ENCODE measurements around the gene SLCO4A1.

SLCO4A1 gene

GRCh38 chr20:62618611-62619529 lies 23.4 kb upstream of the SLCO4A1 start:
- no peak for TF ChIP-seq CTCF (conservative IDR thresholded peaks at IDR 0.05; ENCODE audit: low read depth, low read length)
- DNase-seq (ENCODE audit: low read depth): no peak
- no peak overlapping the region for H3K4me3 ChIP-seq (ENCODE audit: low read depth, low read length)

- H3K4me3 ChIP-seq (ENCODE audit: low read depth, low read length): no peak overlapping the region
- DNase-seq (ENCODE audit: low read depth): no peak
- TF ChIP-seq CTCF (conservative IDR thresholded peaks at IDR 0.05; ENCODE audit: low read depth, low read length): no peak
These were observed 21.7 kb upstream of the SLCO4A1 start for GRCh38 chr20:62620625-62621024.

- no peak for TF ChIP-seq CTCF (conservative IDR thresholded peaks at IDR 0.05; ENCODE audit: low read depth, low read length)
- H3K4me3 ChIP-seq (ENCODE audit: low read depth, low read length): no peak overlapping the region
- DNase-seq (ENCODE audit: low read depth): no peak
These were observed 20.8 kb upstream of the SLCO4A1 start for GRCh38 chr20:62621251-62622110.

GRCh38 chr20:62622178-62622876 lies 20.0 kb upstream of the SLCO4A1 start:
- DNase-seq (ENCODE audit: low read depth): no peak
- no peak for TF ChIP-seq CTCF (conservative IDR thresholded peaks at IDR 0.05; ENCODE audit: low read depth, low read length)
- no peak overlapping the region for H3K4me3 ChIP-seq (ENCODE audit: low read depth, low read length)

GRCh38 chr20:62622877-62623487 lies 19.3 kb upstream of the SLCO4A1 start:
- no peak for DNase-seq (ENCODE audit: low read depth)
- TF ChIP-seq CTCF (conservative IDR thresholded peaks at IDR 0.05; ENCODE audit: low read depth, low read length): no peak
- H3K4me3 ChIP-seq (ENCODE audit: low read depth, low read length): no peak overlapping the region
